C4-2B (cell line): Measurements from ENCODE around the gene NT5C2.

Experiments
- CTCF ChIP-seq: fragments of 450-650 bp; conservative IDR thresholded peaks from 2 replicates; pipeline ENCODE4 v1.5.1; 2017; ENCODE audit warnings: mild to moderate bottlenecking
- ZFX ChIP-seq: fragments of 450-650 bp; IDR thresholded peaks from 2 replicates; pipeline ENCODE4 v1.6.1; 2017

GRCh38 chr10:103079946-103080345 lies 113.1 kb downstream of the NT5C2 start:
- no peak for TF ChIP-seq CTCF
- TF ChIP-seq ZFX, result no peak
